HG03066 (cell line): Measurements from ENCODE around the gene GMIP.
A peak's percentile ranks its signal among the peaks of the same experiment; 100 is the strongest.
"Not testable (repeated sequence)": the region's sequence is repeated elsewhere in the genome, so short reads cannot be mapped to it uniquely, and the experiment has no call there.

Experiments used
- ATAC-seq: cut with Tn5 transposase; IDR thresholded peaks from one replicate; pipeline ENCODE4 v1.9.1; 2021; ENCODE audit warnings: low read depth; ENCODE audit not compliant: unreplicated experiment

The GMIP gene

GRCh38 chr19:19643158-19644053 is at the start of gene GMIP:
Gene GMIP, minus strand, starts transcription at chr19:19643657. Its CDS starts 128 bp downstream, at chr19:19643529.
- ATAC-seq, result peak; percentile 79

GRCh38 chr19:19691683-19692082 is 48.2 kb upstream of the GMIP start:
- ATAC-seq, result no peak

- not testable (repeated sequence) for ATAC-seq
These were observed 45.6 kb upstream of the GMIP start for GRCh38 chr19:19689023-19689422.

- ATAC-seq, result no peak
These were observed 43.6 kb upstream of the GMIP start for GRCh38 chr19:19687090-19687489.

- no peak for ATAC-seq
These were observed 43.1 kb upstream of the GMIP start for GRCh38 chr19:19686580-19686979.

GRCh38 chr19:19686119-19686518 is 42.7 kb upstream of the GMIP start:
- ATAC-seq, result not testable (repeated sequence)

- no peak for ATAC-seq
These were observed 36.0 kb upstream of the GMIP start for GRCh38 chr19:19679176-19680073.

GRCh38 chr19:19677579-19677978 is 34.1 kb upstream of the GMIP start:
- ATAC-seq, result no peak

GRCh38 chr19:19674315-19674714 is 30.9 kb upstream of the GMIP start:
- no peak for ATAC-seq

GRCh38 chr19:19672816-19673215 is 29.4 kb upstream of the GMIP start:
- no peak for ATAC-seq

- no peak for ATAC-seq
These were observed 26.7 kb upstream of the GMIP start for GRCh38 chr19:19670070-19670551.

GRCh38 chr19:19668230-19669012 is 25.0 kb upstream of the GMIP start, which contains the start of gene ZNF101:
Gene ZNF101, plus strand, starts transcription at chr19:19668839. Its CDS starts 125 bp downstream, at chr19:19668964.
- peak; percentile 58 for ATAC-seq

GRCh38 chr19:19665420-19665948 is 22.0 kb upstream of the GMIP start:
- ATAC-seq, result not testable (repeated sequence)

- ATAC-seq, result peak; percentile 67
These were observed 20.0 kb upstream of the GMIP start, which contains the start of gene ATP13A1 for GRCh38 chr19:19663256-19664120. Gene ATP13A1, minus strand, starts transcription at chr19:19663676. Its CDS starts 10 bp downstream, at chr19:19663666.

- ATAC-seq, result no peak
These were observed 19.4 kb upstream of the GMIP start for GRCh38 chr19:19662871-19663255.

- ATAC-seq, result no peak
These were observed 18.9 kb upstream of the GMIP start for GRCh38 chr19:19662344-19662743.

GRCh38 chr19:19661675-19662251 is 18.3 kb upstream of the GMIP start:
- ATAC-seq, result peak; percentile 40

GRCh38 chr19:19661141-19661674 is 17.8 kb upstream of the GMIP start:
- no peak for ATAC-seq
